Posterior cingulate gyrus (tissue), 11 donors: Measurements from ENCODE around the gene NXPH2.
"Not testable (repeated sequence)": the region's sequence is repeated elsewhere in the genome, so short reads cannot be mapped to it uniquely, and the experiment has no call there.

Source experiments
- DNase-seq, 10 donors: peaks; one replicate each; pipeline versions ENCODE4 v3.0.0 to v3.0.0-alpha.2; 2020 to 2021; ENCODE audit warnings: mixed read lengths in 3 of 10
- intact Hi-C: fragments of 100-400 bp; cut with DNase I; formaldehyde crosslinking; loops from one replicate; pipeline ENCODE4 v1.15.1; 2023

NXPH2 gene

GRCh38 chr2:138648606-138649005 lies 131.6 kb downstream of the NXPH2 start:
- no peak for DNase-seq
- intact Hi-C loops: no loop called here

DNA sequence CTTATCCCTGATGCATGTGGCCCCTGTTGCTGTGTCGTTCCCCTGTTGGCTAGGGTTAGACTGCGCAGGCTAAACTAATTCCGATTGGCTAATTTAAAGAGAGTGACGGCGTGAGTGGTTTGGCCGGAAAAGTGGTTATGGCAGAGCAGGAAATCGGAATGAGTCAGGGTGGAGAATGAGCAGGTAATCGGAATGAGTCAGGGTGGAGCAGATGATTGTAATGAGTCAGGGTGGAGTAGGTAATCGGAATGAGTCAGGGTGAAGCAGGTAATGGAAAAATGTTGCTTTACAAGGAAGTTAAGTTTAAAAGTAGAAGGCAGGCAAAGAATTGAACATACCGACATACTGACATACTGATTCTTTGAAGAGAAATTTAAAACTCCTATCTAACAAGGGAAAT lies 135.4 kb downstream of the NXPH2 start:
- DNase-seq, intact Hi-C loops: not testable (repeated sequence)

GRCh38 chr2:138640921-138641676 lies 139.1 kb downstream of the NXPH2 start:
- intact Hi-C loops: no loop called here

DNA sequence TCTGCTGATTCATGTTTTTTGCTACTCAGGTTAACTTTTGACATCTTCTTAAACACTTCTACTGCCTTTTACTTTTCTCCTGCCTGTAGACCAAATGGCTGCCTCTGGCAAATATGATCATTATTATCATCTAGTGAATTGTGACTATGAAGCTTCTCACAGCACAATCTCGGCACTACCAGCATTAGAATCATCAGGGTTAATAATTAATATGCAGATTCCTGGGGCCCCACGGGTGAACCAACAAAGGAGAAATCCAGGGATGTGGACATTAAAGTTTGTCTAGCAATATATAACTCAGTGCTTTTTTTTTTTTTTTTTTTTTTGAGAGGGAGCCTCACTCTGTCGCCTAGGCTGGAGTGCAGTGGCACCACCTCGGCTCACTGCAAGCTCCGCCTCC lies 142.5 kb downstream of the NXPH2 start:
- no peak for DNase-seq
- intact Hi-C loops: no loop called here

More at GRCh38 chr2:138640921-138641676, 139.1 kb downstream of the NXPH2 start:
- DNase-seq: no peak

DNA sequence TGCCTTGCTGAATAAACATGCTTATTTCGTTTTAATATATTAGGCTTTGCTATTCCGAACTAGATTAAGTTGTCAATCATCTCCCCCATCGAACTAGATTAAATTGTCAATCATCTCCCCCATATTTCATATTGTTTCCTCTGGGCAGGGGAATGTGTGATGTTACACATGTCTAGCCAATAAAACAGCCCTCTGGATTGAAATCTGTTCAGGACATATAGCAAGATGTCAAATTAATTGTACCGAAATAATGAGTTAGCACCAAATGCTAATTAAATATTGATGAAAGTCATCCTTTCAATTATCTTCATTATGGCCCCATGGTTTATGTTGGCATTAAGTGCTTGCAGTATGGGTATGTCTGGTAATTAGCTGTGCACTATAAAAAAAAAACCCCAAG lies 143.1 kb downstream of the NXPH2 start:
- DNase-seq: no peak
- intact Hi-C loops: no loop called here

GRCh38 chr2:138633049-138633448 lies 147.1 kb downstream of the NXPH2 start:
- intact Hi-C loops: no loop called here
- DNase-seq: no peak

GRCh38 chr2:138632066-138632620 lies 148.0 kb downstream of the NXPH2 start:
- intact Hi-C loops: no loop called here
- no peak for DNase-seq

DNA sequence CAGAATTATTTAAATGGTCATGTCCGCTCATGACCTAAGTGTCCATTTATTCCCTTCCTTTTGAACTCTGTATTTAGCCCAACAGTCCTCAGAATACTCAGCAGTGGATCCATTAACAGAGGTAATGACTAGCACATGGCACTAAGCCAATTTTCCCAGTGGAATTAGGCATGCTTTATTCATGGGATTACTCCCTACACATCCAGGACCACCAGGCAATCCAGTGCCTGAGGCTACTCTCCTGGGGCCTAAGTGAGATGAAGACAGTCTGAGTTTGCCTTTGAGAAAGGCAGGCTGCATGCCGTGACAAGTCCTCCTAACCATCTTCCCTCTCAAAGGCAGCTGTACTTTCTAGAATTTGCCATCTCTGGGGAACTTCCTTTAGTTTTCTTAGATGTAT lies 150.0 kb downstream of the NXPH2 start:
- DNase-seq: no peak
- intact Hi-C loops: no loop called here

DNA sequence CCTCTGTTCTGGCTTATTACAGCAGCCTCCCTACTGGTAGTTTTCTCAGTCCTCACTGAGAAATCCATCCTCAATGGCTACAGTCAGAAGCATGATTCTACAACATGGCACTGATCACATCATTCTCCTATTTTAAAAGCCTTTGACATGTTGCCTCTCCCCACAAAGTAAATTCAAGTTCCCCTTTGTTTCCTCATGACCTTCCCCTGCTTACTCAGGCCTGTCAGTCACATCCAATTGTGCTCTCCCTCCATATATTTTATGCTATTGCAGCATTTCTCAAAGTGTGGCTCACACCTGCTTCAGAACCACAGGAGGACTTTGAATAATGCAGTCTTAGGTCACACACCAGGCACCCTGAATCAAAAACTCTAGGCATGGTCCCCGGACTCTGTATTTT lies 154.0 kb downstream of the NXPH2 start:
- intact Hi-C loops: no loop called here
- no peak for DNase-seq

DNA sequence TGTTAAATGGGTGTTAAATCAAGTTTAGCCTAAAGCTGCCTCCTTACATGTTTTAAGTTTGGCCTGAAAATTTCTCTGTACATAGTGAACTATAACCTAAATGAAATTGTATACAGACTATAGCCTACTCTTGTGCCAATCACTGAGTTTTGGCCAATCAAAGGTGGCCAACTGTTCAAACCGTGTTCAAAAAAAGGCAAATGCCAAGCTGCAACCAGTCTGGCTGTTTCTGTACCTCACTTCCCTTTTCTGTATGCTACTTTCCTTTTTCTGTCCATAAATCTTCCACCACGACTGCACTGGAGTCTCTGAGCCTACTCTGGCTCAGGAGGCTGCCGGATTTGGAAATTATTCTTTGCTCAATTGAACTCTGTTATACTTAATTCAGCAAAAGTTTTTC lies 157.6 kb downstream of the NXPH2 start:
- no peak for DNase-seq
- intact Hi-C loops: no loop called here

DNA sequence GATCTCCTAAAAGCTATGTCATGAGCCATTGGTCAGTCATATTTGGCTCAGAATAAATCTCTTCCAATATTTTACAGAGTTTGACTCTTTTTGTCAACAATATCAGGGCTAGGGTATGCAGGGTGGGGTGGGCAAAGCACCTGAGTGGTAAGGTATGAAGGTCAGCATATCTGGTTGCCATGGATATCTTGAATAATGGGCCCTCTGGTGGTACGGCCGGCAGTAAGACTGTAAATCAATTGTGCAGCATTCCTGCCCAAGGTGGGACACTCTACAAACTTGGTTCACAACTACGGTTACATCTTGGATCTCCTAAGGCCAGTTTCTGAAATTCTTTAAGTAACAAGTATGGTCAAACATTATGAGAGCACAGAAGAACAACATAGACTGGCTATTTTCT lies 159.1 kb downstream of the NXPH2 start:
- intact Hi-C loops: no loop called here

GRCh38 chr2:138620431-138620830 lies 159.8 kb downstream of the NXPH2 start:
- intact Hi-C loops: no loop called here
- no peak for DNase-seq

More for the DNA sequence above, 159.1 kb downstream of the NXPH2 start:
- no peak for DNase-seq
